ENCODE results near the gene FHOD3.
"Not testable (repeated sequence)": the region's sequence is repeated elsewhere in the genome, so short reads cannot be mapped to it uniquely, and the experiment has no call there.

FHOD3 gene

GRCh38 chr18:36816096-36816495 lies 518.6 kb downstream of the FHOD3 start:
- not testable (repeated sequence) for DNase-seq

- DNase-seq: no peak
Measured at GRCh38 chr18:36817039-36817438, 519.5 kb downstream of the FHOD3 start.

GRCh38 chr18:36818652-36819051 lies 521.1 kb downstream of the FHOD3 start:
- DNase-seq: no peak

GRCh38 chr18:36819621-36820020 lies 522.1 kb downstream of the FHOD3 start:
- no peak for DNase-seq

- no peak for DNase-seq
Measured at GRCh38 chr18:36821681-36822080, 524.2 kb downstream of the FHOD3 start.

GRCh38 chr18:36825526-36825925 lies 528.0 kb downstream of the FHOD3 start:
- no peak for DNase-seq

GRCh38 chr18:36826556-36826955 lies 529.0 kb downstream of the FHOD3 start:
- DNase-seq: no peak

- no peak for DNase-seq
Measured at GRCh38 chr18:36828157-36828629, 530.7 kb downstream of the FHOD3 start.

GRCh38 chr18:36828630-36829361 lies 531.3 kb downstream of the FHOD3 start, which contains the start of the genes KIAA1328 and TPGS2:
Gene KIAA1328, plus strand, starts transcription at chr18:36829127. Its CDS starts 12 bp downstream, at chr18:36829139.
Gene TPGS2, minus strand, starts transcription at chr18:36829002. Its CDS starts 235 bp downstream, at chr18:36828767.
- DNase-seq: peak; percentile 72

All from NCI-H524 treated with DMSO at 0.1 percent for 48 hours (cell line).